HL-60/S4 (cell line): Measurements from ENCODE around the gene MOAP1.
"Not testable (repeated sequence)": the region's sequence is repeated elsewhere in the genome, so short reads cannot be mapped to it uniquely, and the experiment has no call there.

Source experiments
- in situ Hi-C: fragments of 300-500 bp; cut with MboI; formaldehyde crosslinking; loops from 2 replicates; pipeline ENCODE4 v1.14.3; 2022; ENCODE audit warnings: low sequenced_read_pairs

MOAP1 gene

DNA sequence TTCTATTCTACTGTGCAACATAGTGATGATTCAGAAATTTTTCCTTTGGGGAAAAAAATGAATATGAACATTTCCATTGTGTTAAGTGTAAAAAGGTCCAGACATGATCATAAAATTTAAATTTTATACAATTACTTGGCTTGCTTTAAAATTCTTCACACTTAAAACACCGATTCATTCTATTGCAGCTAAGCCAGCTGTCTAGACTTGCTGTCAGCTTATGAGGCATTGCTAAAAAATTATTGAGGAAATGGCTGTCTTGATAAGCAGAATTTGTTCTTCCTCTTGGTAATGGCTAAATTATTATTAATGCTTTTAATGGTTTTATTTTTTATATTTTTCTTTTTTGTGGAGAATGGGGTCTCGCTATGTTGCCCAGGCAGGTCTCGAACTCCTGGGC lies 2.3 kb upstream of the MOAP1 start:
- in situ Hi-C loops, result no loop called here

DNA sequence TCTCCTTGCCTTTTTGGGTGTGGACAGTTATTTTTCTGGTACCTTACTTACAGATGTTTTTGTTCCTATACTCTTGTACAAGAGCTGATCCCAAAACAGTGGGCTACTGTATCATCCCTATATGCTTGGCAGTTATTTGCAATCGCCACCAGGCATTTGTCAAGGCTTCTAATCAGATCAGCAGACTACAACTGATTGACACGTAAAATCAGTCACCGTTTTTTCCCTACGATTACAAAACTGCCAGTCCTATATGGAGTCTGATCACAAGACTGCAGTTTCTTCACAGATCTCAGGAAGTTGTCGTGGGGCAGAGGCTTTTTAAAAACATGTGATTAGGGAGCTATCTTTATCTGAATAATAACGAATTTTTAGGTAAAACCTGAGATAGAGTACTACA lies 1.8 kb upstream of the MOAP1 start:
- in situ Hi-C loops, result no loop called here

DNA sequence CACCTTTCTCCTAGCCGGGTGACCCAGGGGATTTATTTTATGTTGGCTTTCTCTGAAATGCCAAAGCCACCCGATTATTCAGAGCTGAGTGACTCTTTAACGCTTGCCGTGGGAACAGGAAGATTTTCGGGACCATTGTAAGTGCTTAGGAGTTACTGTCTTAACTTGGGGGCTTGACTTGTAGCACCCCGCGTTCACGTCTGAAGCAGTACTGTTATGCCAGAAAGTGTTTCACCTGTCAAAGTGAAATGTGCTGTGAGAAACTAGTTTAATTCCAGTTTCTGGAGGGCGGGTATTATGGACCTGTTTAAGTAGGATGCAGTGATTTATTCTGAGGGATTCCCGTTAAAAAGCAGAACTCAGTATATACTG lies 638 bp upstream of the MOAP1 start:
- in situ Hi-C loops, result no loop called here

DNA sequence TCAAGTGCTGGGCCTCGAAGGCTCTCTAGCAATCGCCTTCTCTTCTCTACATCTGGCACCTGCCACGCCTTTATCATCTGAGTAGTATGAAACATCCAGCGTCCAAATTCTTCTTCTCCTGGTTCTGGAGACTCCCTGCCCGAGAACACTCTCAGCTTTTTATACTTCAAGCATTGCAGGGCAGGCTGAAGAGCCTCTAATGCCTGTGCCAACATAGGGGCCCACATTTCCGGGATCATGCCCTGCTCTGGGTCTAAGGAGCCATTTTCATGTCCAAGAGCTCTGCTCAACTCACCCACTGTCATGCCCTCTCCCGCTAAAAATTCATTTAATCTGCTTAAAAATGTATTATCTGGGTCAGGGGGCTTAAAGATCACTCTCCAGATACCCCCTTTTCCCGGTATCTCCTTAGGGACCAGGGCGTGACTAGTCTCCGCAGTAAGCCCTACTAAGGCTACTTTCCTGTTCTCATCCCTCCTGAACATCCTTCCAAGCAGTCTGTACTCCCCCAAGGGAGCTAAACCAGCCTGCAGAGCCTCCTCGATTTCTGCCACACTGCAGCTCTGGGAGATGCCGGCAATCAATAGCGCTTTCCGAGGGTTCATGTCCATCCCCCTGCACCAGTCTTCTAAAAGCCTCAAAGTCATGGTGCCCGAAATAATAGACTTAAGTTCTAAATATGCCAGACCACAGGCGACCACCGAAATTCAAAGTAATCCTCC lies 940 bp downstream of the MOAP1 start:
- in situ Hi-C loops, result no loop called here

DNA sequence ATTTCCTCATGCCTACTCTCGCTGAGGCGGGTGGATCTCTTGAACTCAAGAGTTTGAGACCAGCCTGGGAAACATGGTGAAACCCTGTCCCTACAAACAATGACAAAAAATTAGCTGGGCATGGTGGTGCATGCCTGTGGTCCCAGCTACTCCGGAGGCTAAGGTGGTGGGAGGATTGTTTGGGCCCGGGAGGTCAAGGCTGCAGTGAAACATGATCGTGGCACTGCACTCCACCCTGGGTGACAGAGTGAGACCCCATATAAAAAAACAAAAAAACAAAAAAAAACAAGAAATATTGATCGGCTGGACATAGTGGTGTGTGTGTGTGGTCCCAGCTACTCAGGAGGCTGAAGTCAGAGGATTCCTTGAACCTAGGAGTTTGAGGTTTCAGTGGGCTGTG lies 9.2 kb downstream of the MOAP1 start:
- in situ Hi-C loops, result no loop called here

DNA sequence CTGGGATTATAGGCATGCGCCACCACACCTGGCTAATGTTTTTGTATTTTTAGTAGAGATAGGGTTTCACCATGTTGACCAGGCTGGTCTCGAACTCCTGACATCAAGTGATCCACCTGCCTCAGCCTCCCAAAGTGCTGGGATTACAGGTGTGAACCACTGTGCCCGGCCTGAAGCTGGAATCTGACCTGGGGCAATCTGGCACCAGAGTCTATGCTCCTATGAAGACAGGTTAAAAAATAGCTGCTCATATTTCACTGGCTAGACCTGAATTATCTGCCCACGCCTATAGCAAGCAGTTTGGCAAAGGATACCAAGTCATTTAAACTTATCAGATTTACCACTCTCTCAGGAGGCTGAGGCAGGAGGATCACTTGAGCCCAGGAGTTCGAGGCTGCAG lies 10.0 kb downstream of the MOAP1 start:
- in situ Hi-C loops, result not testable (repeated sequence)

DNA sequence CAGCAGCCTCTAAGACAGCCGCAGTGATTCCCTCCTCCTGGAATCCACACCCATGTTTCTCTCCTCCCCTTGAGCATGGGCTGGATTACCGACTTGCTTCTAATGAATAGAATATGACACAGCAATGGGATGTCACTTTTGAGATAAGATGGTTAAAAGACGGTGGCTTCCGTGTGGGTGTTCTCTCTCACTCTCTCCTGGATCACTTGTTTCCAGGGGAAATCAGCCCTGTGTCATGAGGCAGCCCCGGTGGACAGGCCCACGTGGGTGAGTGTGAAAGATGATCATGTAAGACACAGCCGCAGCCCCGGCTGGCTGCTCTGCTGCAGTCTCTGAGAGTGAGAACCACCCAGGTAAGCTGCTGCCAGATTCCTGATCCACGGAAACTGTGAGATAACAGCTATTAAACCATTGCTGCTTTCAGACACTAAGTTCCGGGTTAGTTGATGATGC lies 10.7 kb downstream of the MOAP1 start:
- in situ Hi-C loops, result no loop called here

DNA sequence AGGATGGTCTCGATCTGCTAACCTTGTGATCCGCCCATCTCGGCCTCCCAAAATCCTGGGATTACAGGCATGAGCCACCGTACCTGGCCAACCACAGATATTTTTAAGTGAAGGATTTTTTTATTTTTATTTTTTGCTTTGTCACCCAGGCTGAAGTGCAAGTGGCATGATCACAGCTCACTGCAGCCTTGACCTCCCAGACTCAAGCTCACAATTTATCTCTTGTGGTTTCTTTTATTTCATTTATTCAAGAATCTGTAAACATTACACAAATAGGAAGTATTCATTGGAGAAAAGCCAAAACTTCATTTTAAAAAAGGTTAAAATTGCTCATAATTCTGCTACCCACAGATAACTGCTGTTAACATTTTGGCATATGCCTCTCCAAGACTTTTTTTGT lies 13.3 kb downstream of the MOAP1 start:
- in situ Hi-C loops, result no loop called here

DNA sequence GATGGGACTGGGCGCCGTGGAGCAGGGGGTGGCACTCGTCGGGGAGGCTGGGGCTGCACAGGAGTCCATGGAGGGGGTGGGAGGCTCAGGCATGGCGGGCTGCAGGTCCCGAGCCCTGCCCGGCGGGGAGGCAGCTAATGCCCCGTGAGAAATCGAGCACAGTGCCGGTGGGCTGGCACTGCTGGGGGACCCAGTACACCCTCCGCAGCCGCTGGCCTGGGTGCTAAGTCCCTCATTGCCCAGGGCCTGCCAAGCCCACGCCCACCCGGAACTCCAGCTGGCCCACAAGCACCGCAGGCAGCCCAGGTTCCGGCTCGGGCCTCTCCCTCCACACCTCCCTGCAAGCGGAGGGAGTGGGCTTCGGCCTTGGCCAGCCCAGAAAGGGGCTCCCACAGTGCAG lies 14.6 kb downstream of the MOAP1 start:
- in situ Hi-C loops, result not testable (repeated sequence)

DNA sequence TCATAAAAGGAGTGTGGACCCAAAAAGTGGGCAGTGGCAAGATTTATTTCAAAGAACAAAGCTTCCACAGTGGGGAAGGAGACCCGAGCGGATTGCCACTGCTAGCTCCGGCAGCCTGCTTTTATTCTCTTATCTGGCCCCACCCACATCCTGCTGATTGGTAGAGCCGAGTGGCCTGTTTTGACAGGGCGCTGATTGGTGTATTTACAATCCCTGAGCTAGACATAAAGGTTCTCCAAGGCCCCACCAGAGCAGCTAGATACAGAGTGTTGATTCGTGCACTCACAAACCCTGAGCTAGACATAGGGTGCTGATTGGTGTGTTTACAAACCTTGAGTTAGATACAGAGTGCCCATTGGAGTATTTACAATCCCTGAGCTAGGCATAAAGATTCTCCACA lies 15.1 kb downstream of the MOAP1 start:
- in situ Hi-C loops, result not testable (repeated sequence)

DNA sequence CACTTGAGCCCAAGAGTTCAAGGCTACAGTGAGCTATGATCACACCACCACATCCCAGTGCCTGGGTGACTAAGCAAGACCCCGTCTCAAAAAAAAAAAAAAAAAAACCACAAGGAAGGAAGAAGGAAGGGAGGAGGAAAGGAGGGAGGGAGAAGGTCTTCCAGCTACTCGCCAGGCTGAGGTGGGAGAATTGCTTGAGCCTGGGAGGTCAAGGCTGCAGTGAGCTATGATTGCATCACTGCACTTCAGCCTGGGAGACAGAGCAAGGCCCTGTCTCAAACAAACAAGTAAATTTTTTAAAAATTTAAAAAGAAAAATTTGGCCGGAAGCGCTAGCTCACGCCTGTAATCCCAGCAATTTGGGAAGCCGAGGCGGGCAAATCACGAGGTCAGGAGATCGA lies 16.1 kb downstream of the MOAP1 start:
- in situ Hi-C loops, result not testable (repeated sequence)

DNA sequence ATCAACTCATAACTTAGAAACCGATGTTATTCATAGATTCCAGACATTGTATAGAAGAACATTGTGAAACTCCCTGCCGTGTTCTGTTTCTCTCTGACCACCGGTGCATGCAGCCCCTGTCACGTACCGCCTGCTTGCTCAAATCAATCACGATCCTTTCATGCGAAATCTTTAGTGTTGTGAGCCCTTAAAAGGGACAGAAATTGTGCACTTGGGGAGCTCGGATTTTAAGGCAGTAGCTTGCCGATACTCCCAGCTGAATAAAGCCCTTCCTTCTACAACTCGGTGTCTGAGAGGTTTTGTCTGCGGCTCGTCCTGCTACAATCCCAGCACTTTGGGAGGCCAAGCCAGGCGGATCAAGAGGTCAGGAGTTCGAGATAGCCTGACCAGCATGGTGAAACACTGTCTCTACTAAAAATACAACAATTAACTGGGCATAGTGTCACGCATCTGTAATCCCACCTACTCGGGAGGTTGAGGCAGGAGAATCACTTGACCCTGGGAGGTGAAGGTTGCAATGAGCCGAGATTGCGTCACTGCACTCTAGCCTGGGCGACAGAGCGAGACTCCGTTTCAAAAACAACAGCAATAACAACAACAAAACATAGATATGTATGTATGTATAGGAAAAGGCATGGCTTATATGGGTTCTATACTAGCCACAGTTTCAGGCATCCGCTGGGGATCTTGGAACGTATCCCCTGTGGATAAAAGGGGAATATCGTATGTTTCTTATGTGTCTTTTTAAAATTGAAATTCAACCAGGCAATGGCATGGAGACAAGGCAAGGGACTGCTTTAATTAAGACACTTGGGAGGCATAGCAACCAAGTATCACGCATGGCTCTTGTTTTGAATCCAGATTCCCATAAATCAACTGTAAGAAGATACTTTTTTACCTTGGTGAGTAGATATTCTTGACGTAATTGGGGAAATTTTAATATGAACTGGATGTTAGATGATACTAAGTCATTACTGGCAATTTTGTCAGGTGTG lies 19.1 kb downstream of the MOAP1 start:
- in situ Hi-C loops, result not testable (repeated sequence)

DNA sequence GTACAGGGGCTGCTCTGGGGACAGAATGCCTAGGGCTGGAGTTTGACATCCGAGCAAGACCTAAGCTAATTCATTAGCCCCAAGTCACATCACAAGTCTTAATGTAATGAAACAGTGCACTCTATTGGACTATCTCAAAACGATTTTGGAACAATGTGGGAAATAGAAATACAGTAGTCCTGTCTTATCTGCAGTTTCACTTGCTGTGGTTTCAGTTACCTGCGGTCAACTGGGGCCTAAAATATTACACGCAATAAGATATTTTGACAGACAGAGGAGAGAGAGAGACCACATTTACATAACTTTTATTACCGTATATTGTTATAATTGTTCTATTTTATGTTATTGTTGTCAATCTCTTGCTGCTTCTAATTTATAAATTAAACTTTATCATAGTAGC lies 21.1 kb downstream of the MOAP1 start:
- in situ Hi-C loops, result no loop called here

DNA sequence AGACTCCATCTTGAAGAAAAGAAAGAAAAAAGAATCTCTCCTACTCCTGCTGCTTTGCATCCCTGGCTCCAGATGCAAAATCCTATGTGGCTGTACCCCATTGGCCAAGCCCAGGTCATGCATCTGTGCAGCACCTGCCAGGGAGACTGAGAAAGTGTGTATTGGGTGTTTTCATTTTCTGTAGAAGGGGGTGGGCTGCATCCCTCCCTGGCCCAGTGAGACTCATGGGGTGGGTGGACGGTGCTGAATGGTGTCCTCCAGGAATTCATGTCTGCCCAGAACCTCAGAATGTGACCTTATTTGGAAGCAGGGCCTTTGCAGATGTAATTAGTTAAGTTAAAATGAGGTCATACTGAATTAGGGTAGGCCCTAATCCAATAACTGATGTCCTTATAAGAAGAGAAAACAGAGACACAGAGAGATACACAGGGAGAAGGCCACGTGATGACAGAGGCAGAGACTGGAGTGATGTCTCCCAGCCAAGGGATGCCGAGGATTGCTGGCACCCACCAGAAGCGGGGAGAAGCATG lies 23.2 kb downstream of the MOAP1 start:
- in situ Hi-C loops, result no loop called here

DNA sequence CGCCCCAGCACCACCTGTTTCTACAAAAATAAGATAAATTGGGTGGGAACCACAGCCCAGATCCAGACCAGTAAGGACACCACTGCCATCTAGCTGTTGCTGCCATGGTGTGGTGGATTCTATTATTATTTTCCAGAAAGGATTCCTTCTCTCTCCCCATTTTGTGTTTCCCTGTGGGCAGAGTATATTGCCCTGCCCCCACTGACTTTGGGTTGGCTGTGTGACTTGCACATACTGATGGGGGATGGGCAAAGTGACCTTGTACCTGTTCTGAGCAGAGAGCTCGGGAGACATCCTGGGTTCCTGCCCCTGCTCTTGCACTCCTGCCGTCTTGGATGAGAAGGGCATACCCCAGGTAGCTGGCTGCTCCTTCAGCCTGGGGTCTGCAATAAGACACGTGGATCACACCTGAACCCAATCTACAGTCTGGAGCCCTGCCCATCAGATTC lies 24.3 kb downstream of the MOAP1 start:
- in situ Hi-C loops, result no loop called here

DNA sequence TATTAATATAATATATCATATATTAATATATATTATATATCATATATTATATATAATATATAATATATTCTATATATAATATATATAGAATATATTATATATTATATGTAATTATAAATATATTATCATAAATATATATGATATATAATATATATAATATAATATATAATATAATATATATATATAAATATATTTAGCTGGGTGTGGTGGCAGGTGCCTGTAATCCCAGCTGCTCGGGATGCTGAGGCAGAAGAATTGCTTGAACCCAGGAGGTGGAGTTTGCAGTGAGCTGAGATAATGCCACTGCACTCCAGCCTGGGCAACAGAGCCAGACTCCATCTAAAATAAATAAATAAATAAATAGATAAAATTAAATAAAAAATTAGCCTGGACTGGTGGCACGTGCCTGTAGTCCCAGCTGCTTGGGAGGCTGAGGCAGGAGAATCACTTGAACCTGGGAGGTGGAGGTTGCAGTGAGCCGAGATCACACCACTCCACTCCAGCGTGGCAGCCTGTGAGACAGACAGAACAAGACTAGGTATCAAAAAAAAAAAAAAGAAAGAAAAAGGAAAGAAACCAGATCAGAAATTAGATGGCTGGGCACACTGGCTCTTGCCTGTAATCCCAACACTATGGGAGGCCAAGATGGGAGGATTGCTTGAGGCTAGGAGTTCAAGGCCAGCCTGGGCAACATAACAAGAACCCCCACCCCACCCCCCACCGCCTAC lies 24.9 kb downstream of the MOAP1 start:
- in situ Hi-C loops, result not testable (repeated sequence)

DNA sequence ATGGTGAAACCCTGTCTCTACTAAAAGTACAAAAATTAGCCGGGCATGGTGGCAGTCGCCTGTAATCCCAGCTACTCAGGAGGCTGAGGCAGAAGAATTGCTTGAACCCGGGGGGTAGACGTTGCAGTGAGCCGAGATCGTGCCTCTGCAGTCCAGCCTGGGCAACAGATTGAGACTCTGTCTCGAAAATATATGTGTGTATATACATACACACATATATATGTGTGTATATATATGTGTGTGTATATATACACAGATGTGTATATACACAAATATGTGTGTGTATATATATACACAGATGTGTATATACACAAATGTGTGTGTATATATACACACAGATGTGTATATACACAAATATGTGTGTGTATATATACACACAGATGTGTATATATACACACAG lies 26.3 kb downstream of the MOAP1 start:
- in situ Hi-C loops, result not testable (repeated sequence)

DNA sequence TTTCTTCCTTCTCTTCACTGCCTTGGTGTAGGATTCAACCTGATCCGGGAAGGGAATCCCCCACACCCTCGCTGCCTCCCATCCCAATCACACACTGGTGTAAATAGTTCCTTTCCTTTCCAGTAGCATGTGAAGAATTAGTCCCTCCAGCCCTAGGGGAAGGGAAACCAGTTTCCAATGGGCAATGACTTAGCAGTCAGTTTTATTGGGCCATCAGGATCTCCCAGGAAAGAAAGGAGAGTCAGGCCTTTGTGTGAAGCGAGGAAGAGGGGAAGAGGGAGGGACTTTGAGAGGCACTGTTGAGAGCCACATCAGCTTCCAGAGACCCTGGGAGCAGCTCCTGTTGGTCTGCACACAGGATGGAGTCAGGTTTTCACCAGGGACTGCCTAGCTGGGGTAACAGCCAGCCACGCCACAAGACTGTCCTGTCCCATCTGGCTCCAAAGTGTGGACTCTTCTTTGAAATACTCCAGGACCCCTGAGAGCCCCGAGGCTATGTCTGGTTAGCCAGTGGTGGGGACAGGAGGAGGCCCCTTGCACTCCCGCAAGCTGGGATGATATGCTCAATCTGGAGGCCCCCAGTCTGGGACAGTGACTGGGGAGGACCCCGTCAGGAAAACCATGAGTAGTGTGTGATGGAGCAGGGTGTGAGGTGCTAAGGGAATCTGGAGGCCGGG lies 27.9 kb downstream of the MOAP1 start:
- in situ Hi-C loops, result no loop called here

DNA sequence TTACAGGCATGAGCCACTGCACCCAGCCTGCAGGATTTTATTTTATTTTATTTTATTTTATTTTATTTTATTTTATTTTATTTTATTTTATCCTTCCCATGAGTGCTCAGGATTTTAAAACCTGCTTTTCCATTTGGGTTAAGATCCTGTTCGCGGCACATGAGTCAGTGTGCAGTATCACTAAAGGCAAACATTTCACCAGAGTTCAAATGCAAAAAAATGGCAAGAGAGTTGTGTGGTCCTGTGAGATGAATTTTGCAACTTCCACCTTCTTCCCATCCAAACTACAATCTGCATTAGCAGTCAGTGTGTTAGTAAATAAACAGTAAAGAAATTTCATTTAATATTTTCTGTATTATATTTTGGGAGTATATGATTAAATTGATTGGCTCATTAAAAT lies 29.0 kb downstream of the MOAP1 start:
- in situ Hi-C loops, result no loop called here

DNA sequence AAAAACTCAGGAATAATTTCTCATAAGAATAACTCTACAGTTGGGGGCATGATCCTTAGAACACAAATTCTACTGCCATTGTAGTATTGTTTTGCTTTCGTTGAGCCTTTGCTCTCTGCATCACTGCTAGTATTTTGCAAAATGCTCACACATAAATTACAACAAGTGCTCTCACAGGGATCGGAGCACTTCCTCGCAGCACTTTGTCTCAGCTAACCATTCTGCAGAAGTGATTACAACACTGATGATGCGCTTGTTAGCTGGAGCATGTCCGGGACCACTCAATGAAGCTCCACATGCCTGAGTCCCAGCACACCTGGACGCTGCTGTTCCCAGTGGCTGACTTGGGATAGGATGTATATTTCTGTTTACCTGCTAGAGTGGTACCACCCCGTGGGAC lies 31.6 kb downstream of the MOAP1 start:
- in situ Hi-C loops, result no loop called here
